HEK293 (cell line): ENCODE measurements around the gene GRN.
A peak's percentile ranks its signal among the peaks of the same experiment; 100 is the strongest.

ENCODE experiments used
- GLI4 ChIP-seq: fragments of 450-650 bp; formaldehyde crosslinking; IDR thresholded peaks from 2 replicates; pipeline ENCODE4 v1.5.1; 2016; ENCODE audit warnings: missing biosample characterization, missing genetic modification characterization
- GLIS1 ChIP-seq: fragments of 450-650 bp; formaldehyde crosslinking; IDR thresholded peaks from 2 replicates; pipeline ENCODE4 v1.5.1; 2016; ENCODE audit warnings: missing biosample characterization, missing genetic modification characterization
- GLIS2 ChIP-seq: fragments of 450-650 bp; formaldehyde crosslinking; IDR thresholded peaks from 2 replicates; pipeline ENCODE4 v1.5.1; 2016; ENCODE audit warnings: missing biosample characterization, missing genetic modification characterization
- HOXD13 ChIP-seq: sonication (generic); formaldehyde crosslinking; IDR thresholded peaks from 2 replicates; pipeline ENCODE4 v1.8.0; 2022; ENCODE audit warnings: missing genetic modification reagents, borderline replicate concordance
- KLF1 ChIP-seq: fragments of 450-650 bp; formaldehyde crosslinking; IDR thresholded peaks from 2 replicates; pipeline ENCODE4 v1.5.1; 2016; ENCODE audit warnings: missing biosample characterization, missing genetic modification characterization
- KLF8 ChIP-seq: fragments of 450-650 bp; formaldehyde crosslinking; IDR thresholded peaks from 2 replicates; pipeline ENCODE4 v1.5.1; 2016; ENCODE audit warnings: missing biosample characterization, missing genetic modification characterization
- KLF9 ChIP-seq: fragments of 450-650 bp; formaldehyde crosslinking; IDR thresholded peaks from 2 replicates; pipeline ENCODE4 v1.5.1; 2016; ENCODE audit warnings: missing biosample characterization, missing genetic modification characterization, low read depth
- MEIS1 ChIP-seq: sonication (generic); formaldehyde crosslinking; IDR thresholded peaks from 2 replicates; pipeline ENCODE4 v1.8.1; 2022; ENCODE audit warnings: missing genetic modification reagents, mild to moderate bottlenecking, borderline replicate concordance
- MYNN ChIP-seq: fragments of 450-650 bp; formaldehyde crosslinking; IDR thresholded peaks from 2 replicates; pipeline ENCODE4 v1.5.1; 2016; ENCODE audit warnings: missing biosample characterization, missing genetic modification characterization, borderline replicate concordance
- OSR2 ChIP-seq: fragments of 450-650 bp; formaldehyde crosslinking; IDR thresholded peaks from 2 replicates; pipeline ENCODE4 v1.5.1; 2016; ENCODE audit warnings: missing biosample characterization, missing genetic modification characterization
- PATZ1 ChIP-seq: fragments of 450-650 bp; formaldehyde crosslinking; IDR thresholded peaks from 2 replicates; pipeline ENCODE4 v1.5.1; 2016; ENCODE audit warnings: missing biosample characterization, missing genetic modification characterization
- PRDM1 ChIP-seq: fragments of 450-650 bp; formaldehyde crosslinking; IDR thresholded peaks from 2 replicates; pipeline ENCODE4; 2016; ENCODE audit warnings: missing biosample characterization, missing genetic modification characterization
- SCRT2 ChIP-seq: fragments of 450-650 bp; formaldehyde crosslinking; IDR thresholded peaks from 2 replicates; pipeline ENCODE4 v1.5.1; 2016; ENCODE audit warnings: missing biosample characterization, missing genetic modification characterization
- SETDB1 ChIP-seq: IDR thresholded peaks from one replicate; pipeline ENCODE4 v1.6.1; 2017; ENCODE audit warnings: mild to moderate bottlenecking, low read length, moderate library complexity, mixed read lengths; ENCODE audit not compliant: insufficient read length
- ZBTB20 ChIP-seq: fragments of 450-650 bp; formaldehyde crosslinking; IDR thresholded peaks from 2 replicates; pipeline ENCODE4 v1.5.1; 2016; ENCODE audit warnings: missing biosample characterization, missing genetic modification characterization
- ZBTB7A ChIP-seq: fragments of 450-650 bp; formaldehyde crosslinking; IDR thresholded peaks from 2 replicates; pipeline ENCODE4 v1.5.1; 2016; ENCODE audit warnings: low read depth, missing biosample characterization, missing genetic modification characterization
- ZBTB8A ChIP-seq: fragments of 450-650 bp; formaldehyde crosslinking; IDR thresholded peaks from 2 replicates; pipeline ENCODE4 v1.5.1; 2016; ENCODE audit warnings: missing biosample characterization, missing genetic modification characterization
- ZNF138 ChIP-seq: fragments of 450-650 bp; formaldehyde crosslinking; IDR thresholded peaks from 2 replicates; pipeline ENCODE4 v1.5.1; 2016; ENCODE audit warnings: missing biosample characterization, missing genetic modification characterization, borderline replicate concordance
- ZNF140 ChIP-seq: fragments of 450-650 bp; formaldehyde crosslinking; IDR thresholded peaks from 2 replicates; pipeline ENCODE4 v1.5.1; 2016; ENCODE audit warnings: missing biosample characterization, missing genetic modification characterization
- ZNF157 ChIP-seq: fragments of 450-650 bp; formaldehyde crosslinking; IDR thresholded peaks from 2 replicates; pipeline ENCODE4 v1.5.1; 2016; ENCODE audit warnings: missing biosample characterization, missing genetic modification characterization
- ZNF223 ChIP-seq: fragments of 450-650 bp; formaldehyde crosslinking; IDR thresholded peaks from 2 replicates; pipeline ENCODE4 v1.5.1; 2016; ENCODE audit warnings: missing biosample characterization, missing genetic modification characterization
- ZNF248 ChIP-seq: fragments of 450-650 bp; formaldehyde crosslinking; IDR thresholded peaks from 2 replicates; pipeline ENCODE4 v1.5.1; 2017; ENCODE audit warnings: missing biosample characterization, missing genetic modification characterization
- ZNF266 ChIP-seq: fragments of 450-650 bp; formaldehyde crosslinking; IDR thresholded peaks from 2 replicates; pipeline ENCODE4 v1.5.1; 2016; ENCODE audit warnings: missing biosample characterization, missing genetic modification characterization, low read depth
- ZNF274 ChIP-seq, 2 experiments: fragments of 200-500 bp in 1 of 2; fragments of 450-650 bp in 1 of 2; sonication (Bioruptor generic) in 1 of 2; formaldehyde crosslinking in 1 of 2; IDR thresholded peaks; 2 replicates each; pipeline versions ENCODE4 v1.5.1 to v1.6.1; 2014 to 2016; ENCODE audit warnings: borderline replicate concordance in 1 of 2, inconsistent platforms in 1 of 2, low read length in 1 of 2, missing biosample characterization in 1 of 2, missing genetic modification characterization in 1 of 2
- ZNF366 ChIP-seq: fragments of 450-650 bp; formaldehyde crosslinking; conservative IDR thresholded peaks from 2 replicates; pipeline ENCODE4 v1.5.1; 2016; ENCODE audit warnings: missing biosample characterization, missing genetic modification characterization
- ZNF391 ChIP-seq: fragments of 450-650 bp; formaldehyde crosslinking; IDR thresholded peaks from 2 replicates; pipeline ENCODE4 v1.5.1; 2016; ENCODE audit warnings: low read depth, missing biosample characterization, missing genetic modification characterization, borderline replicate concordance
- ZNF416 ChIP-seq: fragments of 450-650 bp; formaldehyde crosslinking; IDR thresholded peaks from 2 replicates; pipeline ENCODE4 v1.5.1; 2016; ENCODE audit warnings: missing biosample characterization, missing genetic modification characterization
- ZNF514 ChIP-seq: fragments of 450-650 bp; formaldehyde crosslinking; IDR thresholded peaks from 2 replicates; pipeline ENCODE4 v1.5.1; 2016; ENCODE audit warnings: missing biosample characterization, missing genetic modification characterization
- ZNF571 ChIP-seq: fragments of 450-650 bp; formaldehyde crosslinking; IDR thresholded peaks from 2 replicates; pipeline ENCODE4 v1.5.0; 2017; ENCODE audit warnings: missing biosample characterization, missing genetic modification characterization
- ZNF747 ChIP-seq: fragments of 450-650 bp; formaldehyde crosslinking; IDR thresholded peaks from 2 replicates; pipeline ENCODE4 v1.5.1; 2016; ENCODE audit warnings: missing biosample characterization, missing genetic modification characterization
- ZNF777 ChIP-seq: fragments of 450-650 bp; formaldehyde crosslinking; IDR thresholded peaks from 2 replicates; pipeline ENCODE4 v1.5.1; 2017; ENCODE audit warnings: missing biosample characterization, missing genetic modification characterization, borderline replicate concordance
- ZNF785 ChIP-seq: fragments of 450-650 bp; formaldehyde crosslinking; IDR thresholded peaks from 2 replicates; pipeline ENCODE4 v1.5.1; 2016; ENCODE audit warnings: missing biosample characterization, missing genetic modification characterization
- ZNF792 ChIP-seq: fragments of 450-650 bp; formaldehyde crosslinking; IDR thresholded peaks from 2 replicates; pipeline ENCODE4 v1.5.1; 2016; ENCODE audit warnings: missing biosample characterization, missing genetic modification characterization
- TF ChIP-seq, protein P1 (sequence below): fragments of 450-650 bp; formaldehyde crosslinking; IDR thresholded peaks from 2 replicates; pipeline ENCODE4 v1.5.1; 2016; ENCODE audit warnings: missing biosample characterization, missing genetic modification characterization
- TF ChIP-seq, protein P2 (sequence below): fragments of 450-650 bp; formaldehyde crosslinking; IDR thresholded peaks from 2 replicates; pipeline ENCODE4 v1.5.1; 2016; ENCODE audit warnings: missing biosample characterization, missing genetic modification characterization
- TF ChIP-seq, protein P3 (sequence below): fragments of 450-650 bp; formaldehyde crosslinking; IDR thresholded peaks from 2 replicates; pipeline ENCODE4 v1.5.1; 2016; ENCODE audit warnings: missing biosample characterization, missing genetic modification characterization

Gene GRN

DNA sequence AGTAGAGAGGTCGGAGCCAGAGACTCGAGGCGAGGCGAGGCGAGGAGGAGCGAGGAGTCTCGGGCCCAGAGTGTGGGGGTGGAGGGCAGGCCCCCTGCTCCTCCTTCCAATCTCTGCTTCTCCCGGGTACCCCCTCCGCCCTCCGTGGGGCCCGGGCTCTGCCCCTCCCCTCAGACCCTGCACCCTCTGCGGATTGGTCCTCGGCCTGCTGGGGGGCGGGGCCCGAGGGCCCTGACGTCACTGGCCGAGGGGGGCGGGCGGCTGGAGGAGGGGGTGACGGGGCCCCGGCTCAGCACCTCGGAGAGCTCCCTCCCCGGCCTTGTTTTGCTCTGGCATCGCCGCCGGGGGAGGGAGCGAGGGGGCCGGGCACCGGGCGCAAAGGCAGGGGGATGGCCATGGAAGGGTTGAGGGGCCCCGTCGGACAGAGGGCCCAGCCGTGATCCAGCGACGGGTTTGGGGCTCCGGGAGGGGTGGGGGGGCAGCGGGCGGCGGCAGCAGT is 36.7 kb upstream of the GRN start, which contains the start of gene RUNDC3A (continued):
- no peak for TF ChIP-seq ZNF157 (tag by site-specific recombination)
- TF ChIP-seq ZNF138 (tag by site-specific recombination), result no peak
- no peak for TF ChIP-seq ZNF785 (tag by site-specific recombination)
- peak; percentile 93 for TF ChIP-seq GLIS2
- no peak for TF ChIP-seq SETDB1
- no peak for TF ChIP-seq ZNF274 (IDR thresholded peaks at IDR 0.05; ENCODE audit: low read length)
- no peak for TF ChIP-seq ZNF274 (tag by site-specific recombination; IDR thresholded peaks at IDR 0.05; ENCODE audit: borderline replicate concordance)
- no peak for TF ChIP-seq ZNF223 (tag by site-specific recombination)
- no peak for TF ChIP-seq ZNF514 (tag by site-specific recombination)
- no peak for TF ChIP-seq ZNF777 (tag by site-specific recombination)
- TF ChIP-seq, protein P1, sequence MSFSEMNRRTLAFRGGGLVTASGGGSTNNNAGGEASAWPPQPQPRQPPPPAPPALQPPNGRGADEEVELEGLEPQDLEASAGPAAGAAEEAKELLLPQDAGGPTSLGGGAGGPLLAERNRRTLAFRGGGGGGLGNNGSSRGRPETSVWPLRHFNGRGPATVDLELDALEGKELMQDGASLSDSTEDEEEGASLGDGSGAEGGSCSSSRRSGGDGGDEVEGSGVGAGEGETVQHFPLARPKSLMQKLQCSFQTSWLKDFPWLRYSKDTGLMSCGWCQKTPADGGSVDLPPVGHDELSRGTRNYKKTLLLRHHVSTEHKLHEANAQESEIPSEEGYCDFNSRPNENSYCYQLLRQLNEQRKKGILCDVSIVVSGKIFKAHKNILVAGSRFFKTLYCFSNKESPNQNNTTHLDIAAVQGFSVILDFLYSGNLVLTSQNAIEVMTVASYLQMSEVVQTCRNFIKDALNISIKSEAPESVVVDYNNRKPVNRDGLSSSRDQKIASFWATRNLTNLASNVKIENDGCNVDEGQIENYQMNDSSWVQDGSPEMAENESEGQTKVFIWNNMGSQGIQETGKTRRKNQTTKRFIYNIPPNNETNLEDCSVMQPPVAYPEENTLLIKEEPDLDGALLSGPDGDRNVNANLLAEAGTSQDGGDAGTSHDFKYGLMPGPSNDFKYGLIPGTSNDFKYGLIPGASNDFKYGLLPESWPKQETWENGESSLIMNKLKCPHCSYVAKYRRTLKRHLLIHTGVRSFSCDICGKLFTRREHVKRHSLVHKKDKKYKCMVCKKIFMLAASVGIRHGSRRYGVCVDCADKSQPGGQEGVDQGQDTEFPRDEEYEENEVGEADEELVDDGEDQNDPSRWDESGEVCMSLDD (tag by site-specific recombination), result peak; percentile 83
- TF ChIP-seq SCRT2 (tag by site-specific recombination), result no peak
- no peak for TF ChIP-seq ZNF416 (tag by site-specific recombination)
- TF ChIP-seq GLI4, result no peak
- no peak for TF ChIP-seq ZBTB7A (tag by site-specific recombination)
- TF ChIP-seq HOXD13 (CRISPR knock-in tag), result no peak
- TF ChIP-seq, protein P2, sequence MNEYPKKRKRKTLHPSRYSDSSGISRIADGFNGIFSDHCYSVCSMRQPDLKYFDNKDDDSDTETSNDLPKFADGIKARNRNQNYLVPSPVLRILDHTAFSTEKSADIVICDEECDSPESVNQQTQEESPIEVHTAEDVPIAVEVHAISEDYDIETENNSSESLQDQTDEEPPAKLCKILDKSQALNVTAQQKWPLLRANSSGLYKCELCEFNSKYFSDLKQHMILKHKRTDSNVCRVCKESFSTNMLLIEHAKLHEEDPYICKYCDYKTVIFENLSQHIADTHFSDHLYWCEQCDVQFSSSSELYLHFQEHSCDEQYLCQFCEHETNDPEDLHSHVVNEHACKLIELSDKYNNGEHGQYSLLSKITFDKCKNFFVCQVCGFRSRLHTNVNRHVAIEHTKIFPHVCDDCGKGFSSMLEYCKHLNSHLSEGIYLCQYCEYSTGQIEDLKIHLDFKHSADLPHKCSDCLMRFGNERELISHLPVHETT, result no peak
- peak; percentile 29; the same call in 1 of the 2 replicates for TF ChIP-seq KLF8 (tag by site-specific recombination)
- TF ChIP-seq KLF9 (tag by site-specific recombination), result peak; percentile 83
- TF ChIP-seq ZBTB20 (tag by site-specific recombination), result peak; percentile 86; the same call in 1 of the 2 replicates
- no peak for TF ChIP-seq OSR2 (tag by site-specific recombination)
- no peak for TF ChIP-seq ZNF248 (tag by site-specific recombination)
- no peak for TF ChIP-seq ZNF366
- no peak for TF ChIP-seq PRDM1
- no peak for TF ChIP-seq ZNF140 (tag by site-specific recombination)
- TF ChIP-seq ZNF792 (tag by site-specific recombination), result no peak
- 0 out of 2 replicates have a peak, but pooled peaks have one; percentile 15 for TF ChIP-seq ZBTB8A
- TF ChIP-seq MEIS1 (CRISPR knock-in tag), result no peak
- no peak for TF ChIP-seq ZNF747
- TF ChIP-seq, protein P3, sequence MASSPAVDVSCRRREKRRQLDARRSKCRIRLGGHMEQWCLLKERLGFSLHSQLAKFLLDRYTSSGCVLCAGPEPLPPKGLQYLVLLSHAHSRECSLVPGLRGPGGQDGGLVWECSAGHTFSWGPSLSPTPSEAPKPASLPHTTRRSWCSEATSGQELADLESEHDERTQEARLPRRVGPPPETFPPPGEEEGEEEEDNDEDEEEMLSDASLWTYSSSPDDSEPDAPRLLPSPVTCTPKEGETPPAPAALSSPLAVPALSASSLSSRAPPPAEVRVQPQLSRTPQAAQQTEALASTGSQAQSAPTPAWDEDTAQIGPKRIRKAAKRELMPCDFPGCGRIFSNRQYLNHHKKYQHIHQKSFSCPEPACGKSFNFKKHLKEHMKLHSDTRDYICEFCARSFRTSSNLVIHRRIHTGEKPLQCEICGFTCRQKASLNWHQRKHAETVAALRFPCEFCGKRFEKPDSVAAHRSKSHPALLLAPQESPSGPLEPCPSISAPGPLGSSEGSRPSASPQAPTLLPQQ (tag by site-specific recombination), result peak; percentile 46; the same call in 1 of the 2 replicates
- no peak for TF ChIP-seq ZNF266
- no peak for TF ChIP-seq ZNF571
- TF ChIP-seq MYNN (tag by site-specific recombination), result no peak
- TF ChIP-seq ZNF391, result no peak
- peak; percentile 95 for TF ChIP-seq PATZ1
- peak; percentile 81 for TF ChIP-seq GLIS1 (tag by site-specific recombination)
- peak; percentile 38; the same call in 1 of the 2 replicates for TF ChIP-seq KLF1 (tag by site-specific recombination)
